GM12878 (cell line): Measurements from ENCODE around the gene FBXO7. TPM values are rescaled to one million over a fixed set of nuclear protein-coding genes. Genes with fewer than 3 reads are reported as not detected.

Source experiments
- ASH2L ChIP-seq: fragments of 300-600, 200-600 bp; sonication (generic); IDR thresholded peaks from 2 replicates; pipeline ENCODE4 v1.6.1; 2017; ENCODE audit warnings: low read depth, mild to moderate bottlenecking, borderline replicate concordance
- CBFB ChIP-seq: IDR thresholded peaks from 2 replicates; pipeline ENCODE4 v1.6.1; 2016; ENCODE audit warnings: antibody characterized with exemption, low read depth
- HCFC1 ChIP-seq: fragments of 150-350 bp; IDR thresholded peaks from 2 replicates; pipeline ENCODE4 v1.6.1; 2014; ENCODE audit warnings: low read length
- IKZF1 ChIP-seq: fragments of 450-650 bp; conservative IDR thresholded peaks from 2 replicates; pipeline ENCODE4 v1.6.1; 2017; ENCODE audit warnings: antibody characterized with exemption, mild to moderate bottlenecking
- MTA2 ChIP-seq: fragments of 450-650 bp; IDR thresholded peaks from 2 replicates; pipeline ENCODE4 v1.6.1; 2016; ENCODE audit warnings: low read depth, mild to moderate bottlenecking, moderate library complexity
- NR2F1 ChIP-seq: fragments of 450-650 bp; conservative IDR thresholded peaks from 2 replicates; pipeline ENCODE4 v1.6.1; 2017; ENCODE audit warnings: mild to moderate bottlenecking
- POLR2AphosphoS2 ChIP-seq: IDR thresholded peaks from 2 replicates; pipeline ENCODE4 v1.6.1; 2011; ENCODE audit warnings: low read depth, mild to moderate bottlenecking, low read length, improper control_type of control experiment, moderate library complexity
- SREBF2 ChIP-seq: IDR thresholded peaks from 2 replicates; pipeline ENCODE4 v1.6.1; 2012; ENCODE audit warnings: mild to moderate bottlenecking, low read length
- STAT3 ChIP-seq: IDR thresholded peaks from 2 replicates; pipeline ENCODE4 v1.6.1; 2011; ENCODE audit warnings: low read depth, low read length, improper control_type of control experiment
- WRNIP1 ChIP-seq: IDR thresholded peaks from 2 replicates; pipeline ENCODE4 v1.6.1; 2011; ENCODE audit warnings: low read depth, low read length, improper control_type of control experiment, borderline replicate concordance
- ZNF384 ChIP-seq: IDR thresholded peaks from 2 replicates; pipeline ENCODE4 v1.6.1; 2012; ENCODE audit warnings: low read depth, mild to moderate bottlenecking, low read length, improper control_type of control experiment, borderline replicate concordance
- ZSCAN29 ChIP-seq: fragments of 450-650 bp; IDR thresholded peaks from 2 replicates; pipeline ENCODE4 v1.6.1; 2017; ENCODE audit warnings: mild to moderate bottlenecking, moderate library complexity
- polyA plus RNA-seq, 11 experiments: library from polyadenylated mRNA; depleted of rRNA in 4 of 11; unstranded in 6 of 11; stranded (reverse) in 5 of 11; fragments of >200 nt; fragmentation: Nextera tagmentation in 4 of 11; fragmentation: Illumina TruSeq in 1 of 11; extraction: Ambion mirVana in 4 of 11; extraction: Trizol in 1 of 11; gene quantifications; 1 replicate in 1 of 11; 2 replicates in 10 of 11; pipeline versions ENCODE4 v1.2.1 to v1.2.3, GENCODE V29; 2011 to 2016; ENCODE audit warnings: inconsistent platforms in 2 of 11, missing spikeins in 2 of 11, low read depth in 1 of 11
- total RNA-seq, 4 experiments: library from RNA; depleted of rRNA in 3 of 4; stranded (reverse); fragments of >200 nt in 3 of 4; fragmentation: Illumina TruSeq in 1 of 4; extraction: Trizol in 1 of 4; gene quantifications; 2 replicates each; pipeline versions ENCODE4 v1.2.1 to v1.2.3, GENCODE V29; 2013 to 2021
- TF ChIP-seq, protein P1 (sequence below): fragments of 150-350 bp; IDR thresholded peaks from 2 replicates; pipeline ENCODE4 v1.6.1; 2014; ENCODE audit warnings: mild to moderate bottlenecking, low read depth, low read length
- TF ChIP-seq, protein P2 (sequence below): IDR thresholded peaks from 2 replicates; pipeline ENCODE4 v1.6.1; 2011; ENCODE audit warnings: borderline replicate concordance, low read depth, mild to moderate bottlenecking, moderate library complexity, mixed read lengths, low read length; ENCODE audit not compliant: insufficient read depth; ENCODE audit errors: extremely low read length
- TF ChIP-seq, protein P3 (sequence below): IDR thresholded peaks from 2 replicates; pipeline ENCODE4 v1.6.1; 2011; ENCODE audit warnings: mild to moderate bottlenecking, low read depth, low read length, moderate library complexity; ENCODE audit not compliant: insufficient replicate concordance
- TF ChIP-seq, protein P4 (sequence below): fragments of 450-650 bp; formaldehyde crosslinking; IDR thresholded peaks from 2 replicates; pipeline ENCODE4 v1.4.0; 2022; ENCODE audit warnings: mild to moderate bottlenecking, moderate library complexity
- TF ChIP-seq, protein P5 (sequence below): IDR thresholded peaks from 2 replicates; pipeline ENCODE4 v1.6.1; 2011; ENCODE audit warnings: low read depth, mild to moderate bottlenecking, low read length, moderate library complexity, borderline replicate concordance; ENCODE audit errors: extremely low read depth
- TF ChIP-seq, protein P6 (sequence below): IDR thresholded peaks from 2 replicates; pipeline ENCODE4 v1.6.1; 2012; ENCODE audit warnings: low read depth, low read length, improper control_type of control experiment
- TF ChIP-seq, protein P7 (sequence below): fragments of 450-650 bp; IDR thresholded peaks from 2 replicates; pipeline ENCODE4 v1.6.1; 2016; ENCODE audit warnings: mild to moderate bottlenecking

FBXO7 gene
- total and polyA plus RNA-seq, 10 of the 15 experiments (the other 5 are each of a cell fraction or from before 2014, with no cell fraction given): 37.3 to 192 (median 110) TPM

DNA sequence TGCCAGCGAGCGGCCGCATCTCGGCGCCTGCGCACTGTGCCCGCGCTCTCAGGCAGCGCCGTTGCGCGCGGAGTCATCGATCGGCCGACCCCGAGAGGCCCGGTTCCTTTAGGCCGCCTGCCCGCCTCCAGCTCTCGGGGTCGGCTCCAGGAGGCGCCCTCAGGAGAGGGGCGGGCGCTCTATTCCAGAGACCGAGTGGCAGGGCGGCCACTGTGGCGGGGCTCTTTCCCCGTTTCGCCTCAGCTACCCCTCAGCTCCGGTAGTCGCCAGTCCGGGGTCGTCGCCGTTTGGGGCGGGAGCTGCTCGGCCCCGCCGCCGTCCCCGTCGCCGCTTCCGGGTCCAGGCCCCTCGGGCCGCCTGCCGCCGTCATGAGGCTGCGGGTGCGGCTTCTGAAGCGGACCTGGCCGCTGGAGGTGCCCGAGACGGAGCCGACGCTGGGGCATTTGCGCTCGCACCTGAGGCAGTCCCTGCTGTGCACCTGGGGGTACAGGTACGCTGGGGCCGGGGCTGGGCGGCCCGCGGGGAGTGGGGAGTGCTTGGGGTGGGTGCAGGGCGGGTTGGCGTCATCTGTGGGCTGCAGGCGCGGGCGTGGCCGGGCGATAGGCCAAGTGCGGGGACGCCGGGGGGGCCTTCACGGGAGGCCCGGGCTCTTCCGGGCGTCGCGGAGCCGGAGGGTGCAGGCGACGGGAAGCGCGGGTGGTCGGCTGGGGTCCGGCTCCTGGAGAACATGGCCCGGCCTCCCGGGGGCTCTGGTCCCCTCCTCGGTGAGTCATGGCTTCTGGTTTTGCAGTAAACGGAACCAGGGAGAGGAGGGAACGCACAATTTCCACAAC, at the start of gene FBXO7 (continued):
- TF ChIP-seq, protein P1, sequence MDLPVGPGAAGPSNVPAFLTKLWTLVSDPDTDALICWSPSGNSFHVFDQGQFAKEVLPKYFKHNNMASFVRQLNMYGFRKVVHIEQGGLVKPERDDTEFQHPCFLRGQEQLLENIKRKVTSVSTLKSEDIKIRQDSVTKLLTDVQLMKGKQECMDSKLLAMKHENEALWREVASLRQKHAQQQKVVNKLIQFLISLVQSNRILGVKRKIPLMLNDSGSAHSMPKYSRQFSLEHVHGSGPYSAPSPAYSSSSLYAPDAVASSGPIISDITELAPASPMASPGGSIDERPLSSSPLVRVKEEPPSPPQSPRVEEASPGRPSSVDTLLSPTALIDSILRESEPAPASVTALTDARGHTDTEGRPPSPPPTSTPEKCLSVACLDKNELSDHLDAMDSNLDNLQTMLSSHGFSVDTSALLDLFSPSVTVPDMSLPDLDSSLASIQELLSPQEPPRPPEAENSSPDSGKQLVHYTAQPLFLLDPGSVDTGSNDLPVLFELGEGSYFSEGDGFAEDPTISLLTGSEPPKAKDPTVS: no peak
- TF ChIP-seq ZNF384 (no peak), WRNIP1 (no peak), STAT3 (no peak), SREBF2 (no peak), NR2F1 (peak; percentile 92), IKZF1 (peak; percentile 81), CBFB (no peak), ASH2L (0 out of 2 replicates have a peak, but pooled peaks have one; percentile 20), POLR2AphosphoS2 (no peak; the same call in 1 of the 2 replicates), MTA2 (no peak), ZSCAN29 (no peak), HCFC1 (no peak)
- TF ChIP-seq, protein P2, sequence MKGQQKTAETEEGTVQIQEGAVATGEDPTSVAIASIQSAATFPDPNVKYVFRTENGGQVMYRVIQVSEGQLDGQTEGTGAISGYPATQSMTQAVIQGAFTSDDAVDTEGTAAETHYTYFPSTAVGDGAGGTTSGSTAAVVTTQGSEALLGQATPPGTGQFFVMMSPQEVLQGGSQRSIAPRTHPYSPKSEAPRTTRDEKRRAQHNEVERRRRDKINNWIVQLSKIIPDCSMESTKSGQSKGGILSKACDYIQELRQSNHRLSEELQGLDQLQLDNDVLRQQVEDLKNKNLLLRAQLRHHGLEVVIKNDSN: no peak
- TF ChIP-seq, protein P3, sequence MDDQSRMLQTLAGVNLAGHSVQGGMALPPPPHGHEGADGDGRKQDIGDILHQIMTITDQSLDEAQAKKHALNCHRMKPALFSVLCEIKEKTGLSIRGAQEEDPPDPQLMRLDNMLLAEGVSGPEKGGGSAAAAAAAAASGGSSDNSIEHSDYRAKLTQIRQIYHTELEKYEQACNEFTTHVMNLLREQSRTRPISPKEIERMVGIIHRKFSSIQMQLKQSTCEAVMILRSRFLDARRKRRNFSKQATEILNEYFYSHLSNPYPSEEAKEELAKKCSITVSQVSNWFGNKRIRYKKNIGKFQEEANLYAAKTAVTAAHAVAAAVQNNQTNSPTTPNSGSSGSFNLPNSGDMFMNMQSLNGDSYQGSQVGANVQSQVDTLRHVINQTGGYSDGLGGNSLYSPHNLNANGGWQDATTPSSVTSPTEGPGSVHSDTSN: no peak
- TF ChIP-seq, protein P4, sequence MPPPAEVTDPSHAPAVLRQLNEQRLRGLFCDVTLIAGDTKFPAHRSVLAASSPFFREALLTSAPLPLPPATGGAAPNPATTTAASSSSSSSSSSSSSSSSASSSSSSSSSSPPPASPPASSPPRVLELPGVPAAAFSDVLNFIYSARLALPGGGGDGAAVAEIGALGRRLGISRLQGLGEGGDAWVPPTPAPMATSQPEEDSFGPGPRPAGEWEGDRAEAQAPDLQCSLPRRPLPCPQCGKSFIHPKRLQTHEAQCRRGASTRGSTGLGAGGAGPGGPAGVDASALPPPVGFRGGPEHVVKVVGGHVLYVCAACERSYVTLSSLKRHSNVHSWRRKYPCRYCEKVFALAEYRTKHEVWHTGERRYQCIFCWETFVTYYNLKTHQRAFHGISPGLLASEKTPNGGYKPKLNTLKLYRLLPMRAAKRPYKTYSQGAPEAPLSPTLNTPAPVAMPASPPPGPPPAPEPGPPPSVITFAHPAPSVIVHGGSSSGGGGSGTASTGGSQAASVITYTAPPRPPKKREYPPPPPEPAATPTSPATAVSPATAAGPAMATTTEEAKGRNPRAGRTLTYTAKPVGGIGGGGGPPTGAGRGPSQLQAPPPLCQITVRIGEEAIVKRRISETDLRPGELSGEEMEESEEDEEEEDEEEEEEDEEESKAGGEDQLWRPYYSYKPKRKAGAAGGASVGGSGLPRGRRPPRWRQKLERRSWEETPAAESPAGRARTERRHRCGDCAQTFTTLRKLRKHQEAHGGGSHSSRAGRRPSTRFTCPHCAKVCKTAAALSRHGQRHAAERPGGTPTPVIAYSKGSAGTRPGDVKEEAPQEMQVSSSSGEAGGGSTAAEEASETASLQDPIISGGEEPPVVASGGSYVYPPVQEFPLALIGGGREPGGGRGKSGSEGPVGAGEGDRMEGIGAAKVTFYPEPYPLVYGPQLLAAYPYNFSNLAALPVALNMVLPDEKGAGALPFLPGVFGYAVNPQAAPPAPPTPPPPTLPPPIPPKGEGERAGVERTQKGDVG (CRISPR knock-in tag): no peak
- TF ChIP-seq, protein P5, sequence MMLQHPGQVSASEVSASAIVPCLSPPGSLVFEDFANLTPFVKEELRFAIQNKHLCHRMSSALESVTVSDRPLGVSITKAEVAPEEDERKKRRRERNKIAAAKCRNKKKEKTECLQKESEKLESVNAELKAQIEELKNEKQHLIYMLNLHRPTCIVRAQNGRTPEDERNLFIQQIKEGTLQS: no peak
- TF ChIP-seq, protein P6, sequence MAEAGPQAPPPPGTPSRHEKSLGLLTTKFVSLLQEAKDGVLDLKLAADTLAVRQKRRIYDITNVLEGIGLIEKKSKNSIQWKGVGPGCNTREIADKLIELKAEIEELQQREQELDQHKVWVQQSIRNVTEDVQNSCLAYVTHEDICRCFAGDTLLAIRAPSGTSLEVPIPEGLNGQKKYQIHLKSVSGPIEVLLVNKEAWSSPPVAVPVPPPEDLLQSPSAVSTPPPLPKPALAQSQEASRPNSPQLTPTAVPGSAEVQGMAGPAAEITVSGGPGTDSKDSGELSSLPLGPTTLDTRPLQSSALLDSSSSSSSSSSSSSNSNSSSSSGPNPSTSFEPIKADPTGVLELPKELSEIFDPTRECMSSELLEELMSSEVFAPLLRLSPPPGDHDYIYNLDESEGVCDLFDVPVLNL: no peak
- TF ChIP-seq, protein P7, sequence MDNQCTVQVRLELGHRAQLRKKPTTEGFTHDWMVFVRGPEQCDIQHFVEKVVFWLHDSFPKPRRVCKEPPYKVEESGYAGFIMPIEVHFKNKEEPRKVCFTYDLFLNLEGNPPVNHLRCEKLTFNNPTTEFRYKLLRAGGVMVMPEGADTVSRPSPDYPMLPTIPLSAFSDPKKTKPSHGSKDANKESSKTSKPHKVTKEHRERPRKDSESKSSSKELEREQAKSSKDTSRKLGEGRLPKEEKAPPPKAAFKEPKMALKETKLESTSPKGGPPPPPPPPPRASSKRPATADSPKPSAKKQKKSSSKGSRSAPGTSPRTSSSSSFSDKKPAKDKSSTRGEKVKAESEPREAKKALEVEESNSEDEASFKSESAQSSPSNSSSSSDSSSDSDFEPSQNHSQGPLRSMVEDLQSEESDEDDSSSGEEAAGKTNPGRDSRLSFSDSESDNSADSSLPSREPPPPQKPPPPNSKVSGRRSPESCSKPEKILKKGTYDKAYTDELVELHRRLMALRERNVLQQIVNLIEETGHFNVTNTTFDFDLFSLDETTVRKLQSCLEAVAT: peak; percentile 100
